Panc1 (cell line): ENCODE measurements around the gene RPS6KL1.

ENCODE experiments used
- CTCF ChIP-seq: fragments of 450-650 bp; IDR thresholded peaks from 2 replicates; pipeline ENCODE4 v1.5.1; 2017; ENCODE audit warnings: mild to moderate bottlenecking
- POLR2AphosphoS5 ChIP-seq: IDR thresholded peaks from 2 replicates; pipeline ENCODE4 v1.6.1; 2012; ENCODE audit warnings: mild to moderate bottlenecking, low read depth, low read length, moderate library complexity
- REST ChIP-seq, 2 experiments: IDR thresholded peaks; 2 replicates each; pipeline ENCODE4 v1.6.1; 2011 to 2012; ENCODE audit warnings: low read depth in 2 of 2, control low read depth in 1 of 2, low read length in 1 of 2, mild to moderate bottlenecking in 1 of 2, moderate library complexity in 1 of 2; ENCODE audit not compliant: insufficient read depth in 1 of 2
- TCF7L2 ChIP-seq: IDR thresholded peaks from 2 replicates; pipeline ENCODE4 v1.6.1; 2011; ENCODE audit warnings: mild to moderate bottlenecking, low read depth, low read length, inconsistent platforms

- no peak for TF ChIP-seq CTCF
- TF ChIP-seq TCF7L2 = no peak
- no peak for TF ChIP-seq REST (IDR thresholded peaks at IDR 0.05; ENCODE audit: insufficient read depth in 1 of 2, low read depth in 2 of 2, low read length in 1 of 2)
- no peak for TF ChIP-seq POLR2AphosphoS5
Observed at GRCh38 chr14:74956027-74956279, 32.9 kb upstream of the RPS6KL1 start.
